A549 (cell line): ENCODE measurements around the gene ZNF182. TPM values are rescaled to one million over a fixed set of nuclear protein-coding genes. Genes with fewer than 3 reads are reported as not detected.

Source experiments
- ATAC-seq, 2 experiments: fragments of 200-7000 bp in 1 of 2; fragments of >200 bp in 1 of 2; cut with Nextera tagmentation in 1 of 2; cut with Tn5 transposase in 1 of 2; 3 replicates each; pipeline versions ENCODE4 v1.8.0 to v1.9.1; 2018 to 2020; ENCODE audit warnings: mild to moderate bottlenecking in 1 of 2, moderate library complexity in 1 of 2
- CTCF ChIA-PET: fragments of 300-600 bp; sonication (Branson Sonifier 250); formaldehyde crosslinking; extraction: SDS; loops from one replicate; lab custom pipeline; 2021; ENCODE audit warnings: antibody characterized with exemption, inconsistent platforms; lab: Yijun Ruan, JAX
- POLR2A ChIA-PET: fragments of 350-600 bp; formaldehyde crosslinking; extraction: SDS; loops from one replicate; lab custom pipeline; 2021; ENCODE audit warnings: antibody characterized with exemption, inconsistent platforms; lab: Yijun Ruan, JAX
- DNase-seq, 2 experiments: peaks; one replicate each; pipeline versions ENCODE4 v3.0.0 to v3.0.0-alpha.2; 2011 to 2016; ENCODE audit warnings: low read depth in 1 of 2, low spot score in 1 of 2
- FAIRE-seq: peaks from 2 replicates; lab custom pipeline; 2011; peaks lifted over from hg19 to GRCh38; lab: Jason Lieb, UNC
- H3K27ac ChIP-seq, 2 experiments: fragments of >200 bp; sonication (Bioruptor Twin); formaldehyde crosslinking; 3 replicates each; pipeline ENCODE4 v1.5.1; 2016 to 2017
- H3K4me1 ChIP-seq: fragments of >200 bp; sonication (Bioruptor Twin); formaldehyde crosslinking; 3 replicates; pipeline ENCODE4 v1.6.1; 2016
- H3K4me2 ChIP-seq: fragments of >200 bp; sonication (Bioruptor Twin); formaldehyde crosslinking; 3 replicates; pipeline ENCODE4 v1.6.1; 2016
- H3K4me3 ChIP-seq: fragments of >200 bp; sonication (Bioruptor Twin); formaldehyde crosslinking; 3 replicates; pipeline ENCODE4 v1.5.1; 2016
- H3K9me3 ChIP-seq: fragments of >200 bp; sonication (Bioruptor Twin); formaldehyde crosslinking; 3 replicates; pipeline ENCODE4 v1.6.1; 2016
- BHLHE40 ChIP-seq: IDR thresholded peaks from 2 replicates; pipeline ENCODE4 v1.6.1; 2012; ENCODE audit warnings: low read depth, low read length, inconsistent platforms
- CBX2 ChIP-seq: fragments of 200-600 bp; sonication (generic); IDR thresholded peaks from 2 replicates; pipeline ENCODE4 v1.6.1; 2016; ENCODE audit warnings: low read depth, mild to moderate bottlenecking, borderline replicate concordance
- CHD2 ChIP-seq: fragments of 150-350 bp; IDR thresholded peaks from 2 replicates; pipeline ENCODE4 v1.6.1; 2014; ENCODE audit warnings: low read length; ENCODE audit not compliant: partially characterized antibody
- CHD4 ChIP-seq: fragments of 200-600 bp; sonication (generic); IDR thresholded peaks from 2 replicates; pipeline ENCODE4 v1.6.1; 2016; ENCODE audit warnings: antibody characterized with exemption, mild to moderate bottlenecking, borderline replicate concordance
- EHF ChIP-seq: fragments of 250-450 bp; sonication (Bioruptor Pico); IDR thresholded peaks from 2 replicates; pipeline ENCODE4 v1.5.0; 2020; ENCODE audit warnings: mild to moderate bottlenecking
- EHMT2 ChIP-seq: fragments of 200-600 bp; sonication (generic); IDR thresholded peaks from 2 replicates; pipeline ENCODE4 v1.6.1; 2016; ENCODE audit warnings: antibody characterized with exemption, low read depth, mild to moderate bottlenecking, moderate library complexity
- FOXS1 ChIP-seq: fragments of 250-450 bp; sonication (Bioruptor Pico); IDR thresholded peaks from 2 replicates; pipeline ENCODE4 v1.5.0; 2020; ENCODE audit warnings: mild to moderate bottlenecking, moderate library complexity
- HEYL ChIP-seq: fragments of 250-450 bp; sonication (Bioruptor Pico); IDR thresholded peaks from 2 replicates; pipeline ENCODE4 v1.8.0; 2021; ENCODE audit warnings: mild to moderate bottlenecking, moderate library complexity
- JUN ChIP-seq, 2 experiments: fragments of >200 bp; sonication (Bioruptor Twin); formaldehyde crosslinking; IDR thresholded peaks; 2 replicates in 1 of 2; 3 replicates in 1 of 2; pipeline ENCODE4 v1.6.1; 2016 to 2017
- KDM5A ChIP-seq: fragments of 200-600 bp; sonication (generic); IDR thresholded peaks from 2 replicates; pipeline ENCODE4 v1.6.1; 2016; ENCODE audit warnings: antibody characterized with exemption, mild to moderate bottlenecking
- NFE2L2 ChIP-seq: fragments of 150-350 bp; conservative IDR thresholded peaks from 2 replicates; pipeline ENCODE4 v1.6.1; 2014; ENCODE audit warnings: low read length
- NPAS2 ChIP-seq: fragments of 250-450 bp; sonication (Bioruptor Pico); IDR thresholded peaks from 2 replicates; pipeline ENCODE4 v1.8.0; 2022; ENCODE audit warnings: mild to moderate bottlenecking, moderate library complexity, borderline replicate concordance
- NR3C1 ChIP-seq: fragments of >200 bp; sonication (Bioruptor Twin); formaldehyde crosslinking; IDR thresholded peaks from 3 replicates; pipeline ENCODE4 v1.6.1; 2017
- POLR2AphosphoS2 ChIP-seq: conservative IDR thresholded peaks from 2 replicates; pipeline ENCODE4 v1.6.1; 2012; ENCODE audit warnings: low read length, improper control_type of control experiment, inconsistent platforms
- RAD21 ChIP-seq, 2 experiments: fragments of >200 bp in 1 of 2; sonication (Bioruptor Twin) in 1 of 2; formaldehyde crosslinking in 1 of 2; IDR thresholded peaks in 1 of 2; conservative IDR thresholded peaks in 1 of 2; 2 replicates in 1 of 2; 3 replicates in 1 of 2; pipeline ENCODE4 v1.6.1; 2012 to 2018; ENCODE audit warnings: inconsistent platforms in 1 of 2
- RCOR1 ChIP-seq: fragments of 150-350 bp; IDR thresholded peaks from 2 replicates; pipeline ENCODE4 v1.6.1; 2014; ENCODE audit warnings: antibody characterized with exemption, low read length, low read depth
- RNF2 ChIP-seq: fragments of 200-600 bp; sonication (generic); IDR thresholded peaks from 2 replicates; pipeline ENCODE4 v1.6.1; 2016; ENCODE audit warnings: low read depth, mild to moderate bottlenecking, antibody characterized with exemption, moderate library complexity, borderline replicate concordance
- SREBF2 ChIP-seq: fragments of 450-650 bp; IDR thresholded peaks from 2 replicates; pipeline ENCODE4 v1.6.1; 2014; ENCODE audit warnings: mild to moderate bottlenecking, moderate library complexity
- TFCP2L1 ChIP-seq: fragments of 250-450 bp; sonication (Bioruptor Pico); IDR thresholded peaks from 2 replicates; pipeline ENCODE4 v1.5.0; 2021; ENCODE audit warnings: mild to moderate bottlenecking
- ZFP36 ChIP-seq: fragments of 450-650 bp; IDR thresholded peaks from 2 replicates; pipeline ENCODE4 v1.6.1; 2014; ENCODE audit warnings: borderline replicate concordance; ENCODE audit not compliant: partially characterized antibody
- WGBS: methylation state at CpG from one replicate; pipeline ENCODE4 v1.1.6; 2017; ENCODE audit errors: missing lambda C conversion rate; 5-methylcytosine and 5-hydroxymethylcytosine counted together
- polyA plus RNA-seq, 4 experiments: library from polyadenylated mRNA; depleted of rRNA in 3 of 4; stranded (reverse); fragments of >200 nt; fragmentation: RNase III in 1 of 4; extraction: RNeasy Plus Mini Kit Qiagen cat#74134 plus additional on column Dnase treatment in 1 of 4; gene quantifications; 2 replicates in 3 of 4; 3 replicates in 1 of 4; pipeline ENCODE4 v1.2.3, GENCODE V29; 2011 to 2017
- TF ChIP-seq, protein P1 (sequence below): IDR thresholded peaks from 2 replicates; pipeline ENCODE4 v1.6.1; 2012
- TF ChIP-seq, protein P2 (sequence below): fragments of 450-650 bp; IDR thresholded peaks from 2 replicates; pipeline ENCODE4 v1.6.1; 2014; ENCODE audit warnings: antibody characterized with exemption
- TF ChIP-seq, protein P3 (sequence below): IDR thresholded peaks from 2 replicates; pipeline ENCODE4 v1.6.1; 2012; ENCODE audit warnings: low read depth, borderline replicate concordance
- TF ChIP-seq, protein P4 (sequence below): fragments of >200 bp; sonication (Bioruptor Twin); formaldehyde crosslinking; IDR thresholded peaks from 3 replicates; pipeline ENCODE4 v1.5.1; 2016

The ZNF182 gene
- polyA plus RNA-seq, 2 of the 4 experiments (the other 2 are of a cell fraction) = 4.1 to 5.1 TPM

DNA sequence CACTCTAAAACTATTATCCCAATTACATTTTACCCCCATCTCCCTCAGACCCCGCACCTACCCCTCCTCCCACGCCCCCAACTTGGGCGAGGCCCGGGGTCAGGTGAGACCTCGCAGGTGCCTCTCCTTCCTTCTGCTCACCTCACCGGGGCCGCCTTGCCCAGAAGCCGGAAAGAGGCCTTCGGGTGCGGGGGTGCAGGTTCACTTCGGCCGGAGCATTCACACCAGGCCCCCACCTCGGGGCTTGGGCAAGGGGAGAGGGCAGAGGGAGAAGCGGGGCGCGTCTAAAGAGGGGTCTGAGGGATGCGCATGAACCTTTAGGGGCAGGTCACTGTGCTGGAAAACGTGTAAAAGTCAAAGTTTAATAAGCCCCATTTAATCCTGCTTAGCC, 427 bp downstream of the ZNF182 start:
- peak in 1 of 2 experiments; percentile 51; a peak in 3 of 6 replicates for ATAC-seq
- ChIA-PET POLR2A (no interaction called here), CTCF (no interaction called here)
- FAIRE-seq = no peak
- no peak for TF ChIP-seq NPAS2 (CRISPR knock-in tag)
- TF ChIP-seq RCOR1 = no peak
- TF ChIP-seq FOXS1 (CRISPR knock-in tag) = no peak
- no peak for TF ChIP-seq CBX2
- no peak for TF ChIP-seq CHD2
- TF ChIP-seq HEYL (CRISPR knock-in tag) = no peak
- TF ChIP-seq NFE2L2 = no peak
- Histone ChIP-seq H3K9me3 (peaks cover 7% of the 10 kb centered on the region; the same call in 1 of the 3 replicates), H3K27ac (peak overlapping the region; percentile 81 to 94), H3K4me3 (peak overlapping the region; percentile 62), H3K4me1 (no peaks in the 10 kb centered on the region), H3K4me2 (peak overlapping the region; percentile 76)
- 5% methylated on average over 7 of the region's 18 CpGs for WGBS
- peak in 1 of 2 experiments; percentile 4 for DNase-seq

DNA sequence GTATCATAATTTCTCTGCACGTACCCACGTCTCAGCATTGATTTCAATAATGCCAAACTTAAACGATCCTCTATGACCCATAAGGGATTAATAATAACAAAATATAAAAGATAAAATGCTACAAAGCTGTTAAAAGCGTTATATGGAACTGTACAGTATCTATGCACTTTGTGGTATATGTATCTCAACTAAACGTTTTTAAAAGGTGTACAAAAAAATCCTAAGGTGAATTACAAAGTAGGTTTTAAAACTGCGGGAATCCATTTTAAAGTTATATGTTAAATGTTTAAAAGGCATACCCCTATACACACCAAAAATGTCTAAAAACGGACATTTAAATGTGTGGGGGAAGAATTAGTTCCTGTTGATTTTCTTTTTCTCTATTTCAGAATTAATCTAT, 860 bp downstream of the ZNF182 start:
- ChIA-PET POLR2A (no interaction called here), CTCF (no interaction called here)
- no peak for DNase-seq
- Histone ChIP-seq H3K4me2 (peak overlapping the region; percentile 76), H3K9me3 (peaks cover 9% of the 10 kb centered on the region; the same call in 1 of the 3 replicates), H3K27ac (peak overlapping the region; percentile 81 to 94; a peak in 3 of 6 replicates), H3K4me1 (no peaks in the 10 kb centered on the region), H3K4me3 (peak overlapping the region; percentile 62)
- TF ChIP-seq, protein P1, sequence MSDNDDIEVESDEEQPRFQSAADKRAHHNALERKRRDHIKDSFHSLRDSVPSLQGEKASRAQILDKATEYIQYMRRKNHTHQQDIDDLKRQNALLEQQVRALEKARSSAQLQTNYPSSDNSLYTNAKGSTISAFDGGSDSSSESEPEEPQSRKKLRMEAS = no peak
- TF ChIP-seq CHD4 = no peak
- no peak for TF ChIP-seq JUN (IDR thresholded peaks at IDR 0.05)
- no peak for TF ChIP-seq TFCP2L1 (CRISPR knock-in tag)
- TF ChIP-seq RNF2 = no peak
- TF ChIP-seq POLR2AphosphoS2 = no peak
- TF ChIP-seq, protein P2, sequence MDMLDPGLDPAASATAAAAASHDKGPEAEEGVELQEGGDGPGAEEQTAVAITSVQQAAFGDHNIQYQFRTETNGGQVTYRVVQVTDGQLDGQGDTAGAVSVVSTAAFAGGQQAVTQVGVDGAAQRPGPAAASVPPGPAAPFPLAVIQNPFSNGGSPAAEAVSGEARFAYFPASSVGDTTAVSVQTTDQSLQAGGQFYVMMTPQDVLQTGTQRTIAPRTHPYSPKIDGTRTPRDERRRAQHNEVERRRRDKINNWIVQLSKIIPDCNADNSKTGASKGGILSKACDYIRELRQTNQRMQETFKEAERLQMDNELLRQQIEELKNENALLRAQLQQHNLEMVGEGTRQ = no peak
- TF ChIP-seq, protein P3, sequence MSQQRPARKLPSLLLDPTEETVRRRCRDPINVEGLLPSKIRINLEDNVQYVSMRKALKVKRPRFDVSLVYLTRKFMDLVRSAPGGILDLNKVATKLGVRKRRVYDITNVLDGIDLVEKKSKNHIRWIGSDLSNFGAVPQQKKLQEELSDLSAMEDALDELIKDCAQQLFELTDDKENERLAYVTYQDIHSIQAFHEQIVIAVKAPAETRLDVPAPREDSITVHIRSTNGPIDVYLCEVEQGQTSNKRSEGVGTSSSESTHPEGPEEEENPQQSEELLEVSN = no peak
- TF ChIP-seq CBX2 = no peak
- TF ChIP-seq, protein P4, sequence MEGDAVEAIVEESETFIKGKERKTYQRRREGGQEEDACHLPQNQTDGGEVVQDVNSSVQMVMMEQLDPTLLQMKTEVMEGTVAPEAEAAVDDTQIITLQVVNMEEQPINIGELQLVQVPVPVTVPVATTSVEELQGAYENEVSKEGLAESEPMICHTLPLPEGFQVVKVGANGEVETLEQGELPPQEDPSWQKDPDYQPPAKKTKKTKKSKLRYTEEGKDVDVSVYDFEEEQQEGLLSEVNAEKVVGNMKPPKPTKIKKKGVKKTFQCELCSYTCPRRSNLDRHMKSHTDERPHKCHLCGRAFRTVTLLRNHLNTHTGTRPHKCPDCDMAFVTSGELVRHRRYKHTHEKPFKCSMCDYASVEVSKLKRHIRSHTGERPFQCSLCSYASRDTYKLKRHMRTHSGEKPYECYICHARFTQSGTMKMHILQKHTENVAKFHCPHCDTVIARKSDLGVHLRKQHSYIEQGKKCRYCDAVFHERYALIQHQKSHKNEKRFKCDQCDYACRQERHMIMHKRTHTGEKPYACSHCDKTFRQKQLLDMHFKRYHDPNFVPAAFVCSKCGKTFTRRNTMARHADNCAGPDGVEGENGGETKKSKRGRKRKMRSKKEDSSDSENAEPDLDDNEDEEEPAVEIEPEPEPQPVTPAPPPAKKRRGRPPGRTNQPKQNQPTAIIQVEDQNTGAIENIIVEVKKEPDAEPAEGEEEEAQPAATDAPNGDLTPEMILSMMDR = no peak
- TF ChIP-seq EHF = no peak
- no peak for TF ChIP-seq KDM5A
- no peak for TF ChIP-seq RCOR1
- TF ChIP-seq NR3C1 = no peak
- no peak for TF ChIP-seq EHMT2
- TF ChIP-seq ZFP36 = no peak
- TF ChIP-seq NPAS2 (CRISPR knock-in tag) = no peak
- TF ChIP-seq BHLHE40 = no peak
- TF ChIP-seq SREBF2 = no peak
- TF ChIP-seq RAD21 (conservative IDR thresholded peaks at IDR 0.05 in 1 of 2, IDR thresholded peaks at IDR 0.05 in 1 of 2) = no peak
- ATAC-seq = no peak
- WGBS = 61% methylated on average over 7 of the region's 7 CpGs
- no peak for FAIRE-seq
